Keratinocyte (primary cell): ENCODE results near the gene RAVER1.
"Not testable (repeated sequence)": the region's sequence is repeated elsewhere in the genome, so short reads cannot be mapped to it uniquely, and the experiment has no call there.

ENCODE experiments used
- CTCF ChIP-seq, 3 experiments: IDR thresholded peaks in 1 of 3; conservative IDR thresholded peaks in 1 of 3; optimal IDR thresholded peaks in 1 of 3; 2 replicates in 2 of 3; 3 replicates in 1 of 3; pipeline versions ENCODE3 to v1.5.1; 2011; ENCODE audit warnings: low read length in 3 of 3, mild to moderate bottlenecking in 3 of 3, moderate library complexity in 2 of 3, control low read depth in 1 of 3, inconsistent platforms in 1 of 3; ENCODE audit not compliant: insufficient read depth in 2 of 3; ENCODE audit errors: extremely low read depth in 1 of 3
- EZH2 ChIP-seq: IDR thresholded peaks from one replicate; pipeline ENCODE4 v1.6.1; 2012; ENCODE audit warnings: inconsistent platforms, mild to moderate bottlenecking, low read length, moderate library complexity

GRCh38 chr19:10377140-10377640 is 43.9 kb upstream of the RAVER1 start:
- TF ChIP-seq CTCF (optimal IDR thresholded peaks at IDR 0.05 in 1 of 3, IDR thresholded peaks at IDR 0.05 in 1 of 3, conservative IDR thresholded peaks at IDR 0.05 in 1 of 3; ENCODE audit: extremely low read depth in 1 of 3, insufficient read depth in 2 of 3, low read length in 3 of 3); EZH2: not testable (repeated sequence)
